Measurements from ENCODE around the gene TBC1D30.

The TBC1D30 gene

GRCh38 chr12:64806593-64807460 lies 17.6 kb upstream of the TBC1D30 start:
- TF ChIP-seq CTCF (IDR thresholded peaks at IDR 0.05; ENCODE audit: borderline replicate concordance, insufficient read depth, low read depth, low read length), result no peak
- no peak overlapping the region for H3K4me3 ChIP-seq (ENCODE audit: low read depth, low read length)

- TF ChIP-seq CTCF (IDR thresholded peaks at IDR 0.05; ENCODE audit: borderline replicate concordance, insufficient read depth, low read depth, low read length), result no peak
- H3K4me3 ChIP-seq (ENCODE audit: low read depth, low read length), result no peak overlapping the region
Measured at GRCh38 chr12:64808110-64808509, 16.3 kb upstream of the TBC1D30 start.

- no peak overlapping the region for H3K4me3 ChIP-seq (ENCODE audit: low read depth, low read length)
- TF ChIP-seq CTCF (IDR thresholded peaks at IDR 0.05; ENCODE audit: borderline replicate concordance, insufficient read depth, low read depth, low read length), result no peak
Measured at GRCh38 chr12:64810831-64811230, 13.6 kb upstream of the TBC1D30 start.

- H3K4me3 ChIP-seq (ENCODE audit: low read depth, low read length), result no peak overlapping the region
- TF ChIP-seq CTCF (IDR thresholded peaks at IDR 0.05; ENCODE audit: borderline replicate concordance, insufficient read depth, low read depth, low read length), result no peak
Measured at GRCh38 chr12:64813723-64814122, 10.7 kb upstream of the TBC1D30 start.

- no peak overlapping the region for H3K4me3 ChIP-seq (ENCODE audit: low read depth, low read length)
- no peak for TF ChIP-seq CTCF (IDR thresholded peaks at IDR 0.05; ENCODE audit: borderline replicate concordance, insufficient read depth, low read depth, low read length)
Measured at GRCh38 chr12:64814432-64814831, 10.0 kb upstream of the TBC1D30 start.

GRCh38 chr12:64819816-64820402 lies 4.5 kb upstream of the TBC1D30 start:
- TF ChIP-seq CTCF (IDR thresholded peaks at IDR 0.05; ENCODE audit: borderline replicate concordance, insufficient read depth, low read depth, low read length), result no peak
- no peak overlapping the region for H3K4me3 ChIP-seq (ENCODE audit: low read depth, low read length)

- no peak overlapping the region for H3K4me3 ChIP-seq (ENCODE audit: low read depth, low read length)
- TF ChIP-seq CTCF (IDR thresholded peaks at IDR 0.05; ENCODE audit: borderline replicate concordance, insufficient read depth, low read depth, low read length), result no peak
Measured at GRCh38 chr12:64820593-64820992, 3.9 kb upstream of the TBC1D30 start.
